Measurements from ENCODE around the gene EIF1AD. TPM values are rescaled to one million over a fixed set of nuclear protein-coding genes. Genes with fewer than 3 reads are reported as not detected.
A peak's percentile ranks its signal among the peaks of the same experiment; 100 is the strongest.

EIF1AD gene, protein sequence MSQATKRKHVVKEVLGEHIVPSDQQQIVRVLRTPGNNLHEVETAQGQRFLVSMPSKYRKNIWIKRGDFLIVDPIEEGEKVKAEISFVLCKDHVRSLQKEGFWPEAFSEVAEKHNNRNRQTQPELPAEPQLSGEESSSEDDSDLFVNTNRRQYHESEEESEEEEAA
- 10 to 100 TPM; 24.6 to 58.2 (median 28.8) TPM for total RNA-seq

DNA sequence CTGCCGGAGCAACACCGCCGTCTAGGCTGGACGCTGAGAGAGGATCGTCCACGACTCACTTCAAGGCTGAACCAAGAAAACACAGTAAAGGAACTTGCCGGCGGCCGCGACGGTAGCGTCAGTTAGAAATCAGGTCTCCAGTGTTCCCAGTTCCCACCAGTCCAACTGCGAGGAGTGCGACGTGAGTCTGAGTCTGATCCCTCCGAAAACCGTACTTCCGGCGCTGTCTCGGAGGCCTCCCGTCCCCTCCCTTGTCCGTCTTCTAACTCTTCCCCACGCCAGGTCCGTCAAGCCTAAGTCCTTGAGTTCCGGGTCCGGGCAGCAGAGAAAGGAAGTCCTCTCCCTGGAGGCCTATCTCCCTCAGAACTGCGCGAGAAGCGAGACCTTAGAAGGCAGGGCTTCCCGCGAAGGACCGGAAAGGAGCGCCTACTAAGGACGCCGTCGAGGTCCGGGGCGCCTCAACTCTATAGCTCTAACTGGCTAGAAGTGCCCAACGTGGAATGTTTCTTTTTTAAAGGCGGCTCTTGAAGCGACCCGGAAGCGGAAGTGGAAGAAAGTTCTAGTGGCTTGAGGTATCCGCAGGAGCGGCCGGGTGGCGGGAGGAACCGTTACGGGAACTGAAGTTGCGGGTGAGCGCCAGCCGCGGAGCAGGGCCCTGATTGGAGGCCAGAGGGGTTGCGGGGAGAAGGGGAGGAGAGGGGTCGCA is at the start of gene EIF1AD, which contains the start of gene BANF1:
EIF1AD (minus strand) TSS at position 216 of the 706 bp plus-strand sequence. CDS start 1,768 bp downstream, outside the sequence.
BANF1 (plus strand) TSS at position 562 of the 706 bp plus-strand sequence. CDS start 748 bp downstream, outside the sequence.
- ATAC-seq (ENCODE audit: low FRiP score) = peak; percentile 93
- TF ChIP-seq, protein P1, sequence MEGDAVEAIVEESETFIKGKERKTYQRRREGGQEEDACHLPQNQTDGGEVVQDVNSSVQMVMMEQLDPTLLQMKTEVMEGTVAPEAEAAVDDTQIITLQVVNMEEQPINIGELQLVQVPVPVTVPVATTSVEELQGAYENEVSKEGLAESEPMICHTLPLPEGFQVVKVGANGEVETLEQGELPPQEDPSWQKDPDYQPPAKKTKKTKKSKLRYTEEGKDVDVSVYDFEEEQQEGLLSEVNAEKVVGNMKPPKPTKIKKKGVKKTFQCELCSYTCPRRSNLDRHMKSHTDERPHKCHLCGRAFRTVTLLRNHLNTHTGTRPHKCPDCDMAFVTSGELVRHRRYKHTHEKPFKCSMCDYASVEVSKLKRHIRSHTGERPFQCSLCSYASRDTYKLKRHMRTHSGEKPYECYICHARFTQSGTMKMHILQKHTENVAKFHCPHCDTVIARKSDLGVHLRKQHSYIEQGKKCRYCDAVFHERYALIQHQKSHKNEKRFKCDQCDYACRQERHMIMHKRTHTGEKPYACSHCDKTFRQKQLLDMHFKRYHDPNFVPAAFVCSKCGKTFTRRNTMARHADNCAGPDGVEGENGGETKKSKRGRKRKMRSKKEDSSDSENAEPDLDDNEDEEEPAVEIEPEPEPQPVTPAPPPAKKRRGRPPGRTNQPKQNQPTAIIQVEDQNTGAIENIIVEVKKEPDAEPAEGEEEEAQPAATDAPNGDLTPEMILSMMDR (IDR thresholded peaks at IDR 0.05) = no peak

DNA sequence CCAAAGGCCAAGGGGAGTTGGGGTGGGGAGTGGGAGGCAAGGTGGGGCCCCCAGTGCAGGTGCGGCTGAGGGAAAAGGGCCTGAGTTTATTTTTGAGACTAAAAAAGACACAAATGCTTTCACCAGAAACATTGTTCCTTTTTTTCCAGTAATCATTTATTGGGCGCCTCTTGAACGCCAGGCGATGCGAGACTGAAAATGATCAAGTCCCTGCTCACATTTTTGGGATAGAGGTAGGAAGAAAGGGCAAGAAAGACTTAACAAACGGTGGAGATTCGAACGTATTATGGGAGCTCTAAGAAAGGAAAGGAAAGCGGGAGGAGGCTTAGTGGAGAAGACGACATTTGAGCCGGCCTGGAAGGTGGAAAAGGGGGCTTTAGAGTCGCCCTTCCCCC is 49.4 kb upstream of the EIF1AD start:
- no peak for DNase-seq (ENCODE audit: low spot score)
- TF ChIP-seq, protein P1 (IDR thresholded peaks at IDR 0.05) = no peak
- ATAC-seq (ENCODE audit: low FRiP score) = no peak

More for the DNA sequence above, at the start of gene EIF1AD, which contains the start of gene BANF1:
- peak; percentile 79 for DNase-seq (ENCODE audit: low spot score)

DNA sequence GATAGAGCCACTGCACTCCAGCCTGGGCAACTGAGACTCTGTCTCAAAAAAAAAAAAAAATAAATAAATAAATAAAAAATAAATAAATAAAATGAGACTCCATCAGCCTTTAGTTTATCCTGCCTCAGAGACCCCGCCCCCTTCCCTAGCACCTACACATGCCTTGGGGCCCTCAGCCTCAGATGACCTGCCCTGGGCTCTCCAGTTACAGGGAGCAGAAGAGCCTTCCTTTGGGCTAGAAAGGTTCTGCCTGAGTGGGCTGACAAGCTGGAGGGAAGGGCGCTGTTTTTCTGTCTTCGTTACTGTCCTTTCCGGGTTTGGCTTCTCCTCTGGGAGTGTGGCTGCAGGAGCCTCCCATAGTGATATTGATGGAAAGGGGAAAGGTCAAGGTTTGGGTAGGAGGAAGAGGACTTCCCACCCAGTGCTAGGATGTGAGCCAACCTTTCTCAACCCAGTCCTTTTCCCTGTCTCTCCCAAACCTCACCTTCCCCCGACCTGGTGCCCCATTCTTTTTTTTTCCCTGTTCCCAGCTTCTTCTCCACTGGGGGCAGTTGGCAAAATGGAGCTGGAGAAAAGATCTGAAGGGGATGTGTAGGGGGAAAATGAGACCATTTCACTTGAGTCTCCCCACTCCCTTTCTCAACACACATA is 48.7 kb upstream of the EIF1AD start:
- ATAC-seq (ENCODE audit: low FRiP score) = no peak
- no peak for DNase-seq (ENCODE audit: low spot score)
- TF ChIP-seq, protein P1 (IDR thresholded peaks at IDR 0.05) = no peak

DNA sequence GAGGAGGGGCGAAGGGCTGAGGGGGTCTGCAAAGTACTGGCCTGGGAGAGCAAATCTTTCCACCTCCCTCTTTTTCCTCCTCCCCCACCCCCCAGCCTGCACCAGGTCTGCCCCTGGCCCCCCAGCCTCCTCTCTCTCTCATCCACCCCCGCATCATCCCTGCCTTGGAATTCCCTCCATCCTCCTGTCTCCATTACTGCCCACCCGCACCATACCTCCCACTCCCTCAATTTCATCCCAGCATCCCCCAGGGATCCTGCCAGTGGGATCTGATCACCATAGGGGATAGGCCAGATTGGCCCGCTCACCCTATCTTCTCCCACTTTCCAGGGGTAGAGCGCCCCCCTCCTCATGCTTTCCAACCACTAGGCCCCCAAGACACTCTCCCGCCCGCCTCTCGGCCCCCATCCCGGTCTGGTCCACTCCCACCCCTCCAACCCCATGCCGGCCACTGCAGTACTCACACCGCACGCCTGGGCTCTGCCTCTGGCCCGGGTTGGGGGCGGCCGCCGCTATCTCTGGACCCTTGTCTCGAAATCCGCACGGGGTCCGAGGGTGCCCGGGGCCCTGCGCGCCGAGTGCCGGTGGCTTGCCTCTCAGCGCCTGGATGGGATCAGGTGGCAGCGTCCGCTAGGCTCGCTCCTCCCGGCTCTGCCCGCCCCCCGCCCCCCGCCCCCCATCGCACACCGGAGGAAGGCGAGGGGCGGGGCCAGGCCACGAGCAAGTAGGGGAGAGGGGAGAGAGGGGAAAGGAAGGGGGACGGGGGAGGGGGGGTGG is 46.8 kb upstream of the EIF1AD start, which contains the start of gene GAL3ST3:
GAL3ST3 (minus strand) TSS at position 615 of the 777 bp plus-strand sequence. CDS start 3,746 bp downstream, outside the sequence.
- TF ChIP-seq, protein P1 (IDR thresholded peaks at IDR 0.05) = no peak
- DNase-seq (ENCODE audit: low spot score) = no peak
- ATAC-seq (ENCODE audit: low FRiP score) = no peak

DNA sequence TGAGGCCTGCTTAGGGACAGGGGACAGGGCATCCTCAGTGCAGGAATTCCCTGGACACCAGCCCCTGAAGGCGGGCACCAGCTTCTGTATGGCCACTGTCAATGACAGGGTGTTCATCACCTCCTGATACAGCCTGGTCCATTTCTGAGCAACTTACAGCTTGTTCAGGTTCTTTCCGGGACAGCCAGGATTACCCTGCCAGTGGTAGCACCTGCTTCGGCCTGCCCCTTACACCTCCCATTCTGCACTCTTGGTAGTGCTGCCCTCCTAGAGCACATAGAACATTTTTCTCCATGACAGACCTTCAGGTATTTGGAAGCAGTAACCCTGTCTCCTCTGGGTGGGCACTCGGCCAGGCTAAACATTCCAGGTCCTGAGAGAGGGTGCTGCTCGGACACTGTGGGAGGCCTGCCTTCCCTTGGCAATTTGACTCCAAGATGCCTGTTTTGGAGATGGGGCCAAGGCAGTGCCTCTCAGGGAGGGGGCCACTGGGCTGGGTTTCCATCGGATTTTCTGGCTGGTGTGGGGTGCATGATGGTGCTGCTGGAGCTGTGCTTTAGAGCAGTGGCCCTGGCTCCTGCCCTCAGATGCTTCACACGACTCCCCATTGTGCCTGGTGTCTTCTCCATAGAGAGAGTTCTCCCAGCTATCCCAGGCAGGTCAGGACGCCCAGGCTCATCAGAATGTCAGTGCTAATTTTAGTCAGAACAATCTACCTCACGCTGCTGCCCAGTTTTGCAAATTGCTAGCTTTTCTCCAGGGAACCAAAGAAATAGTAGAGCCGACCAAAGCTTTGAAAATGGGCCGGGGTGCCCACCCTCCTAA is 45.8 kb upstream of the EIF1AD start:
- no peak for DNase-seq (ENCODE audit: low spot score)
- TF ChIP-seq, protein P1 (IDR thresholded peaks at IDR 0.05) = no peak
- ATAC-seq (ENCODE audit: low FRiP score) = no peak

DNA sequence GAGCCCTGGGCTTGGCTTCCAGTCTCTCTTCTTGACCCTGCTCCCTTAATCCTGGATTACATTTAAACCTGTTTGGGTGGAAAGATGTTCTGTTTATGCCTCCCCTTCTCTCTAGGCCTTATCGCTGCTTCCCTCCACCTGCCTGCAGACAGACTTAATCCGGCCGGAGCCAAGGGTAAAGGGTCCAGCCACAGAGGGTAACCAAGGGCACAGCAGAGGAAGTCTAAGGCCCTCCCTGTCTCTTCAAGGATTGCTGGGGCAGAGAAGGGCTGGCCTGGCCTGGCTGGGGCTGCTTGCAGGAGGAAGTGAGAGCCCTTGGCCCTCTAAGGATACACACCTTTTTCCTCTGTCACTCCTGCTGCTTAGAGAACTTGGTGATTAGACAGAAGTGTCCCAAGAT is 44.9 kb upstream of the EIF1AD start:
- DNase-seq (ENCODE audit: low spot score) = no peak
- ATAC-seq (ENCODE audit: low FRiP score) = no peak
- TF ChIP-seq, protein P1 (IDR thresholded peaks at IDR 0.05) = no peak

All from omental fat pad (tissue), 4 donors.